Neural progenitor cell (in vitro differentiated cells): ENCODE data around the gene APEX2. TPM values are rescaled to one million over a fixed set of nuclear protein-coding genes. Genes with fewer than 3 reads are reported as not detected.
A peak's percentile ranks its signal among the peaks of the same experiment; 100 is the strongest.
"Not testable (repeated sequence)": the region's sequence is repeated elsewhere in the genome, so short reads cannot be mapped to it uniquely, and the experiment has no call there.

Experiments
- DNase-seq: peaks from one replicate; pipeline ENCODE4 v3.0.0-alpha.2; 2016; ENCODE audit warnings: low spot score
- H2AFZ ChIP-seq: fragments of 200-600 bp; sonication (generic); replicated peaks from 2 replicates; pipeline ENCODE4 v1.6.1; 2016; ENCODE audit warnings: antibody characterized with exemption
- H3F3A ChIP-seq: fragments of 200-600 bp; sonication (generic); 2 replicates; pipeline ENCODE4 v1.6.1; 2016; ENCODE audit warnings: antibody characterized with exemption, low read depth
- H3K27ac ChIP-seq: fragments of 200-600 bp; sonication (generic); 2 replicates; pipeline ENCODE4 v1.5.1; 2016; ENCODE audit warnings: mild to moderate bottlenecking
- H3K27me3 ChIP-seq: fragments of 200-600 bp; sonication (generic); 2 replicates; pipeline ENCODE4 v1.6.1; 2016; ENCODE audit warnings: mild to moderate bottlenecking, moderate library complexity
- H3K36me3 ChIP-seq: fragments of 200-600 bp; sonication (generic); 2 replicates; pipeline ENCODE4 v1.5.1; 2016
- H3K4me1 ChIP-seq: fragments of 200-600 bp; sonication (generic); 2 replicates; pipeline ENCODE4 v1.6.1; 2016; ENCODE audit warnings: mixed run types
- H3K4me2 ChIP-seq: fragments of 200-600 bp; sonication (generic); 2 replicates; pipeline ENCODE4 v1.6.1; 2016
- H3K4me3 ChIP-seq: fragments of 200-600 bp; sonication (generic); 2 replicates; pipeline ENCODE4 v1.5.1; 2016
- H3K79me2 ChIP-seq: fragments of 200-600 bp; sonication (generic); 2 replicates; pipeline ENCODE4 v1.6.1; 2016; ENCODE audit warnings: low read depth
- H3K9ac ChIP-seq: fragments of 200-600 bp; sonication (generic); 2 replicates; pipeline ENCODE4 v1.6.1; 2016
- H3K9me3 ChIP-seq: fragments of 200-600 bp; sonication (generic); 2 replicates; pipeline ENCODE4 v1.5.1; 2016; ENCODE audit warnings: low read depth
- H4K20me1 ChIP-seq: fragments of 200-600 bp; sonication (generic); 2 replicates; pipeline ENCODE4 v1.6.1; 2016; ENCODE audit warnings: low read depth
- H3K27ac Mint-ChIP-seq: 3 replicates; pipeline ENCODE4 v1.8.0; 2021; ENCODE audit warnings: mixed read lengths
- H3K27me3 Mint-ChIP-seq: 2 replicates; pipeline ENCODE4 v1.8.0; 2022; ENCODE audit warnings: low read depth, mild to moderate bottlenecking, inconsistent platforms, moderate library complexity, mixed read lengths; ENCODE audit not compliant: insufficient read depth
- H3K36me3 Mint-ChIP-seq: 3 replicates; pipeline ENCODE4 v1.8.0; 2021; ENCODE audit warnings: mixed read lengths
- H3K4me1 Mint-ChIP-seq: 3 replicates; pipeline ENCODE4 v1.8.0; 2021; ENCODE audit warnings: mixed read lengths
- H3K4me3 Mint-ChIP-seq: 3 replicates; pipeline ENCODE4 v1.8.0; 2021; ENCODE audit warnings: mild to moderate bottlenecking, moderate library complexity, mixed read lengths
- H3K9me3 Mint-ChIP-seq: 3 replicates; pipeline ENCODE4 v1.8.0; 2020; ENCODE audit warnings: mixed read lengths
- EZH2 ChIP-seq: fragments of 200-600 bp; sonication (generic); IDR thresholded peaks from 2 replicates; pipeline ENCODE4 v1.6.1; 2017; ENCODE audit warnings: antibody characterized with exemption, mild to moderate bottlenecking, moderate library complexity
- EZH2phosphoT487 ChIP-seq: fragments of 200-600 bp; sonication (generic); IDR thresholded peaks from 2 replicates; pipeline ENCODE4 v1.6.1; 2017; ENCODE audit warnings: antibody characterized with exemption
- total RNA-seq: library from RNA; depleted of rRNA; stranded (reverse); fragments of >200 nt; gene quantifications from 2 replicates; pipeline ENCODE4 v1.2.3, GENCODE V29; 2015; ENCODE audit warnings: low replicate concordance
- TF ChIP-seq, protein P1 (sequence below): fragments of 200-600 bp; sonication (generic); IDR thresholded peaks from 2 replicates; pipeline ENCODE4 v1.5.1; 2017; ENCODE audit warnings: antibody characterized with exemption, mild to moderate bottlenecking

The APEX2 gene
- total RNA-seq, 1 donor from 2014 or later, result 9.1 TPM

DNA sequence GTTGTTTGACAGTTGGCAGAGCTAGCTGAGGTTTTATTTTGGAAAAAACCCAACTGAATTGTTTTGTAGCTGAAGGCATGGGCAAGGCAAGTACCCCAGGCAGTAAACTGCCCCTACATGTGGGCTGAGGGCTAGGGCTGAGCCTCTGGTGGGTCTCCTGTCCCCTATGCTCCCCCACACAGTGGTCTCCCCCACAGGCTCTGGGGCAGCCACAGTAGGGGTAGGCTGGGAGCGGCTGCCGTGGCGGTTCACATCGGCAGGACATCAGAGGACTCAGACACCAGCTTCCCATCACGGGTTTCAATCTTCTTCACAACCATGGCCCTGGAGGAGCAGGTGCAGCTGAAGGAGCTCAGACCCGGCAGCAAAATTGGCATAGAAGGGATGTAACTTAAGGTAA, 41.4 kb downstream of the APEX2 start:
- Histone ChIP-seq H2AFZ (no peak overlapping the region), H3K79me2 (no peaks in the 10 kb centered on the region), H3K27ac (no peak overlapping the region), H3F3A (no peaks in the 10 kb centered on the region), H3K4me3 (no peak overlapping the region), H3K4me1 (no peaks in the 10 kb centered on the region), H3K9ac (no peak overlapping the region), H4K20me1 (no peaks in the 10 kb centered on the region), H3K9me3 (peaks cover 4% of the 10 kb centered on the region), H3K27me3 (no peaks in the 10 kb centered on the region), H3K4me2 (no peak overlapping the region), H3K36me3 (no peaks in the 10 kb centered on the region)
- Mint-ChIP-seq H3K9me3 (peaks cover 8% of the 10 kb centered on the region), H3K4me1 (no peaks in the 10 kb centered on the region), H3K4me3 (no peak overlapping the region), H3K27me3 (no peaks in the 10 kb centered on the region), H3K27ac (no peak overlapping the region), H3K36me3 (no peaks in the 10 kb centered on the region)
- no peak for TF ChIP-seq EZH2
- TF ChIP-seq, protein P1, sequence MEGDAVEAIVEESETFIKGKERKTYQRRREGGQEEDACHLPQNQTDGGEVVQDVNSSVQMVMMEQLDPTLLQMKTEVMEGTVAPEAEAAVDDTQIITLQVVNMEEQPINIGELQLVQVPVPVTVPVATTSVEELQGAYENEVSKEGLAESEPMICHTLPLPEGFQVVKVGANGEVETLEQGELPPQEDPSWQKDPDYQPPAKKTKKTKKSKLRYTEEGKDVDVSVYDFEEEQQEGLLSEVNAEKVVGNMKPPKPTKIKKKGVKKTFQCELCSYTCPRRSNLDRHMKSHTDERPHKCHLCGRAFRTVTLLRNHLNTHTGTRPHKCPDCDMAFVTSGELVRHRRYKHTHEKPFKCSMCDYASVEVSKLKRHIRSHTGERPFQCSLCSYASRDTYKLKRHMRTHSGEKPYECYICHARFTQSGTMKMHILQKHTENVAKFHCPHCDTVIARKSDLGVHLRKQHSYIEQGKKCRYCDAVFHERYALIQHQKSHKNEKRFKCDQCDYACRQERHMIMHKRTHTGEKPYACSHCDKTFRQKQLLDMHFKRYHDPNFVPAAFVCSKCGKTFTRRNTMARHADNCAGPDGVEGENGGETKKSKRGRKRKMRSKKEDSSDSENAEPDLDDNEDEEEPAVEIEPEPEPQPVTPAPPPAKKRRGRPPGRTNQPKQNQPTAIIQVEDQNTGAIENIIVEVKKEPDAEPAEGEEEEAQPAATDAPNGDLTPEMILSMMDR, result no peak
- no peak for DNase-seq

DNA sequence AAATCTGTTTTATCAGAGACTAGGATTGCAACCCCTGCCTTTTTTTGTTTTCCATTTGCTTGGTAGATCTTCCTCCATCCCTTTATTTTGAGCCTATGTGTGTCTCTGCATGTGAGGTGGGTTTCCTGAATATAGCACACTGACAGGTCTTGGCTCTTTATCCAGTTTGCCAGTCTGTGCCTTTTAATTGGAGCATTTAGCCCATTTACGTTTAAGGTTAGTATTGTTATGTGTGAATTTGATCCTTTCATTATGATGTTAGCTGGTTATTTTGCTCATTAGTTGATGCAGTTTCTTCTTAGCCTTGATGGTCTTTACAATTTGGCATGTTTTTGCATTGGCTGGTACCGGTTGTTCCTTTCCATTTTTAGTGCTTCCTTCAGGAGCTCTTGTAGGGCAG, 50.4 kb downstream of the APEX2 start:
- DNase-seq, H3K4me1 ChIP-seq, H3K36me3 ChIP-seq, H3K9me3 ChIP-seq, H3K4me3 Mint-ChIP-seq, H2AFZ ChIP-seq, H3K36me3 Mint-ChIP-seq, H4K20me1 ChIP-seq, H3K9ac ChIP-seq, H3F3A ChIP-seq, H3K27me3 Mint-ChIP-seq, H3K4me2 ChIP-seq, H3K27ac Mint-ChIP-seq, H3K27me3 ChIP-seq, H3K27ac ChIP-seq, H3K4me1 Mint-ChIP-seq, H3K79me2 ChIP-seq, H3K4me3 ChIP-seq: not testable (repeated sequence)
- peaks cover 18% of the 10 kb centered on the region for H3K9me3 Mint-ChIP-seq

DNA sequence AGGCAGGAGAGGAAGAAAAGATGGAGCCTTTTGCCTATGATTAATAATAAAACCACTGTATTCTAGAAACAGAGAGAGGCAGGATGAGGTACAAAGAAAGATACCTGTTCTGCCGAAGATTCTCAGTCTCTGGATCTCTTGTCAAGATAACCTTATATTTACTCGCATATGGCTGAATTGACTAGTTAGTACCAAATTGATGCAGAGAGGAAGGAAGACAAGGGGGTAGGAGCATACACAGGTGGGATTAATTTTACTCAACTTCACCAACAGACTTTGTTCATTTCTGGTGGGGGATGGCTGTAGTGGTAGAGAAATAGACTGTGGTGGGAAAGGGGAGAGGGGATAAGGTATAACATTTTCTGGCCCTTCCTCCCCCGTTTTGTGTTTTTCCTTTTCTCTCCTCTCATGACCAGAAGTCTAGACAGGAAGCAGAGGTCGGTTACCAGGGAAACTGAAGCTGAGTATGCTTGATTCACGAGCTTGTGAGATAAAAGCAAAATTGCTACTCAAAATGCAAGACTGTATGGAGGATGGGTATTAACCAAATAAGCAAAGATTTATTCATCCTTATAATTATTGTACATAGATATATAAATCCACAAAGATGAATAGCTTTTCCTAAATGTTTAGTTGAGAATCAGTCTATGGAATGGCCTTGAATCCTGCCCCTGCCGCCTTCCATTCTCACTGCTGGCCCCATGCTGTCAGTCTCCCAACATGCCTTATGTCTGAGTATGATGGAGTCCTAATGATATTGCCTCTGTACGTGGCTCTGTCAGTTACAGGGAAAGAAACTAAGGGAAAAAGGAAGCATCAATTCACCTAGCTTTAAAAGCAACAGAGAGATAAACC, 56.9 kb downstream of the APEX2 start:
- Histone ChIP-seq H3K4me1 (no peaks in the 10 kb centered on the region), H3K27me3 (peaks cover 5% of the 10 kb centered on the region), H3K4me3 (no peak overlapping the region), H3K9ac (no peak overlapping the region), H2AFZ (no peak overlapping the region), H3K4me2 (no peak overlapping the region), H3K27ac (no peak overlapping the region), H3F3A (no peaks in the 10 kb centered on the region), H3K9me3 (peaks cover 4% of the 10 kb centered on the region), H3K79me2 (no peaks in the 10 kb centered on the region), H3K36me3 (no peaks in the 10 kb centered on the region), H4K20me1 (no peaks in the 10 kb centered on the region)
- peak overlapping the region; percentile 11 for H3K4me3 Mint-ChIP-seq
- DNase-seq, result no peak
- H3K4me1 Mint-ChIP-seq, result peaks cover 8% of the 10 kb centered on the region
- H3K27me3 Mint-ChIP-seq, result no peaks in the 10 kb centered on the region
- H3K9me3 Mint-ChIP-seq, result peaks cover 7% of the 10 kb centered on the region
- TF ChIP-seq, protein P1, result no peak
- no peak for TF ChIP-seq EZH2phosphoT487
- no peak for TF ChIP-seq EZH2
- H3K36me3 Mint-ChIP-seq, result no peaks in the 10 kb centered on the region
- peak overlapping the region; percentile 55 for H3K27ac Mint-ChIP-seq

DNA sequence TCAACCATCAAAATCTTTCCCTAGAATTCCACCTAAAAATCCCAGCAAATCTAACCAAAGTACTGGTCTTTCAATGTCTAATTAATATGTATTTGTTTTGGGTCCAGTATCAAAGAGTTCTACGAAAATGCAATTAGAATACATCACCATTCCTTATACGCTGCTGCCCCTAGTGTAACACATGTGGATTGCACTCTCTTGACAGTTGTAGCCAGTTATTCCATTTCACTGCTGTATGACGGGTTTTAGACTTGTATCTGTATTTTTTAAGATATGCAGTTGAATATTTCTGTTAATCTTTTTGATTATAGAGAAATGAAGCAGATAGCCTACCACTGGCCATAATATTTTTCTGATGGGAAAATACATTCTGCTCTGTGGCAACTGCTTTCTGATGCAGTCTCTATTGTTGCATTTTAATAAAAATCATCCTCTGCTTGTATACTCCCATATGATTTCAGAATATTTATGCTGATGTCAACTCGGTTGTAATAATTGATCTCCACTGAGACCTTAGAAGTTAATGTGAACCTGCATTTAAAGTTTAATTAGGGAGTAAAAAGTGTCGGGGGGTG, 57.6 kb downstream of the APEX2 start:
- H3K4me3 ChIP-seq, result no peak overlapping the region

More for the DNA sequence above, 57.6 kb downstream of the APEX2 start:
- peaks cover 8% of the 10 kb centered on the region for H3K4me1 Mint-ChIP-seq
- H3K4me1 ChIP-seq, result no peaks in the 10 kb centered on the region
- H3K9me3 Mint-ChIP-seq, result peaks cover 5% of the 10 kb centered on the region
- no peaks in the 10 kb centered on the region for H3K36me3 Mint-ChIP-seq
- no peak overlapping the region for H3K27ac ChIP-seq
- no peaks in the 10 kb centered on the region for H3F3A ChIP-seq
- H3K79me2 ChIP-seq, result no peaks in the 10 kb centered on the region
- DNase-seq, result peak; percentile 26
- no peaks in the 10 kb centered on the region for H4K20me1 ChIP-seq
- peaks cover 5% of the 10 kb centered on the region for H3K27me3 ChIP-seq
- H3K9me3 ChIP-seq, result peaks cover 4% of the 10 kb centered on the region
- no peak overlapping the region for H2AFZ ChIP-seq
- no peaks in the 10 kb centered on the region for H3K36me3 ChIP-seq
- peak overlapping the region; percentile 11 for H3K4me3 Mint-ChIP-seq
- no peak overlapping the region for H3K9ac ChIP-seq
- no peak overlapping the region for H3K4me2 ChIP-seq
- no peak overlapping the region for H3K27ac Mint-ChIP-seq
- TF ChIP-seq, protein P1, result peak; percentile 73
- no peak for TF ChIP-seq EZH2phosphoT487
- no peaks in the 10 kb centered on the region for H3K27me3 Mint-ChIP-seq
